Measurements from ENCODE around the gene RASGRF1.

The RASGRF1 gene

DNA sequence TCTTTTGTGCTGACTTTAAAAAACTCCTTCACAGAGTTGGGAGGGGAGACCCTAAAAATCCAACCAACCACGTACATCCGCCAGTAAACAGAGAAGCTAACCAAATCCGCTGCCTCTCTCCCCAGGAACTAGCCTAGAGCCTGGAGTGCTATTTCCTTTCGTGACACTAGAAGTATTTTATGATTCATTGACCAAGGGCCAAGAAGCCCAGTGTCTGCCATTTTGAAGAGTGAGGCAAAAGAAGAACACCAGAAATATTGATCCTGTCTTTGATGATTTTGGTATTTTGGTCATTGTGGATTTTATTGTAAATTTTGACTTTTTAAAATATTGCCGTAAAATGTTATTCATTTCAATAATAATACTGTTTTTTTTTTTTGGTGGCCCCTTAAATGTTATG lies 135.2 kb downstream of the RASGRF1 start:
- TF ChIP-seq, protein P1, sequence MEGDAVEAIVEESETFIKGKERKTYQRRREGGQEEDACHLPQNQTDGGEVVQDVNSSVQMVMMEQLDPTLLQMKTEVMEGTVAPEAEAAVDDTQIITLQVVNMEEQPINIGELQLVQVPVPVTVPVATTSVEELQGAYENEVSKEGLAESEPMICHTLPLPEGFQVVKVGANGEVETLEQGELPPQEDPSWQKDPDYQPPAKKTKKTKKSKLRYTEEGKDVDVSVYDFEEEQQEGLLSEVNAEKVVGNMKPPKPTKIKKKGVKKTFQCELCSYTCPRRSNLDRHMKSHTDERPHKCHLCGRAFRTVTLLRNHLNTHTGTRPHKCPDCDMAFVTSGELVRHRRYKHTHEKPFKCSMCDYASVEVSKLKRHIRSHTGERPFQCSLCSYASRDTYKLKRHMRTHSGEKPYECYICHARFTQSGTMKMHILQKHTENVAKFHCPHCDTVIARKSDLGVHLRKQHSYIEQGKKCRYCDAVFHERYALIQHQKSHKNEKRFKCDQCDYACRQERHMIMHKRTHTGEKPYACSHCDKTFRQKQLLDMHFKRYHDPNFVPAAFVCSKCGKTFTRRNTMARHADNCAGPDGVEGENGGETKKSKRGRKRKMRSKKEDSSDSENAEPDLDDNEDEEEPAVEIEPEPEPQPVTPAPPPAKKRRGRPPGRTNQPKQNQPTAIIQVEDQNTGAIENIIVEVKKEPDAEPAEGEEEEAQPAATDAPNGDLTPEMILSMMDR (conservative IDR thresholded peaks at IDR 0.05; ENCODE audit: low read length): no peak
- TF ChIP-seq EZH2phosphoT487 (IDR thresholded peaks at IDR 0.05; ENCODE audit: borderline replicate concordance): no peak
- Histone ChIP-seq H3K36me3 (ENCODE audit: insufficient read depth, low read length) (no peaks in the 10 kb centered on the region), H3K4me3 (ENCODE audit: low read length, poor library complexity, severe bottlenecking) (no peak overlapping the region), H2AFZ (ENCODE audit: low read length) (no peak overlapping the region), H3K4me1 (ENCODE audit: insufficient read depth, low read length, poor library complexity, severe bottlenecking) (peaks cover 12% of the 10 kb centered on the region), H3K9ac (ENCODE audit: low read depth, low read length, poor library complexity, severe bottlenecking) (no peak overlapping the region), H3K79me2 (ENCODE audit: insufficient read depth, low read length) (no peaks in the 10 kb centered on the region), H3K27me3 (ENCODE audit: insufficient read depth, low read length, poor library complexity, severe bottlenecking) (no peaks in the 10 kb centered on the region), H3K9me2 (replicated peaks; ENCODE audit: low read depth, low read length) (no peaks in the 10 kb centered on the region), H3F3A (ENCODE audit: low read depth) (no peaks in the 10 kb centered on the region), H3K4me2 (ENCODE audit: low read depth, low read length, poor library complexity, severe bottlenecking) (no peak overlapping the region), H3K9me3 (ENCODE audit: insufficient read depth, low read depth, low read length) (no peaks in the 10 kb centered on the region), H4K20me1 (ENCODE audit: insufficient read depth, low read length, poor library complexity, severe bottlenecking) (no peaks in the 10 kb centered on the region)

DNA sequence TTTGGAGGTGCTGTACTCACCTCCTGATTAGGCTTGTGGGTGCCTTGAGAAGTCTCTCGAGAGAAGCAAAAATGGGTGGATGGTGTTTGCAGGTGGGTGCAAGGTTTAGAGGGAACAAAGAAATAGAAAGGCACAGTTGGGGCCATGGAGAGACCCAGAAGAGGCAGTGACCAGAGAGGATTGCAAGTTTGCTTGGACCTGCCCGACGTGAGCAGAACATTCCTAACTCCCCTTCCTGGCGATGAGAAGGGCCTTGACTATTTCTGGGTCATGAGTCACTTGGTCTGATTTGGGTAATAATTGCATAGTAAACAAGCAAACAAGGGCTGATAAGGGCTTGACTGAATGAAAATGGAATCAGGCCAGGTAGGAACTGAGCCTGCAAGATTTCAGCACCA lies 138.7 kb downstream of the RASGRF1 start:
- Histone ChIP-seq H3K9me3 (ENCODE audit: insufficient read depth, low read depth, low read length) (no peaks in the 10 kb centered on the region), H3K79me2 (ENCODE audit: insufficient read depth, low read length) (no peaks in the 10 kb centered on the region), H3K36me3 (ENCODE audit: insufficient read depth, low read length) (no peaks in the 10 kb centered on the region), H2AFZ (ENCODE audit: low read length) (peak overlapping the region; percentile 62; the same call in 1 of the 2 replicates), H4K20me1 (ENCODE audit: insufficient read depth, low read length, poor library complexity, severe bottlenecking) (no peaks in the 10 kb centered on the region), H3K4me1 (ENCODE audit: insufficient read depth, low read length, poor library complexity, severe bottlenecking) (peaks cover 12% of the 10 kb centered on the region), H3F3A (ENCODE audit: low read depth) (no peaks in the 10 kb centered on the region), H3K9me2 (replicated peaks; ENCODE audit: low read depth, low read length) (no peaks in the 10 kb centered on the region), H3K9ac (ENCODE audit: low read depth, low read length, poor library complexity, severe bottlenecking) (no peak overlapping the region), H3K27me3 (ENCODE audit: insufficient read depth, low read length, poor library complexity, severe bottlenecking) (no peaks in the 10 kb centered on the region), H3K4me2 (ENCODE audit: low read depth, low read length, poor library complexity, severe bottlenecking) (peak overlapping the region; percentile 42), H3K4me3 (ENCODE audit: low read length, poor library complexity, severe bottlenecking) (no peak overlapping the region)
- TF ChIP-seq, protein P1 (conservative IDR thresholded peaks at IDR 0.05; ENCODE audit: low read length): no peak
- TF ChIP-seq EZH2phosphoT487 (IDR thresholded peaks at IDR 0.05; ENCODE audit: borderline replicate concordance): no peak

DNA sequence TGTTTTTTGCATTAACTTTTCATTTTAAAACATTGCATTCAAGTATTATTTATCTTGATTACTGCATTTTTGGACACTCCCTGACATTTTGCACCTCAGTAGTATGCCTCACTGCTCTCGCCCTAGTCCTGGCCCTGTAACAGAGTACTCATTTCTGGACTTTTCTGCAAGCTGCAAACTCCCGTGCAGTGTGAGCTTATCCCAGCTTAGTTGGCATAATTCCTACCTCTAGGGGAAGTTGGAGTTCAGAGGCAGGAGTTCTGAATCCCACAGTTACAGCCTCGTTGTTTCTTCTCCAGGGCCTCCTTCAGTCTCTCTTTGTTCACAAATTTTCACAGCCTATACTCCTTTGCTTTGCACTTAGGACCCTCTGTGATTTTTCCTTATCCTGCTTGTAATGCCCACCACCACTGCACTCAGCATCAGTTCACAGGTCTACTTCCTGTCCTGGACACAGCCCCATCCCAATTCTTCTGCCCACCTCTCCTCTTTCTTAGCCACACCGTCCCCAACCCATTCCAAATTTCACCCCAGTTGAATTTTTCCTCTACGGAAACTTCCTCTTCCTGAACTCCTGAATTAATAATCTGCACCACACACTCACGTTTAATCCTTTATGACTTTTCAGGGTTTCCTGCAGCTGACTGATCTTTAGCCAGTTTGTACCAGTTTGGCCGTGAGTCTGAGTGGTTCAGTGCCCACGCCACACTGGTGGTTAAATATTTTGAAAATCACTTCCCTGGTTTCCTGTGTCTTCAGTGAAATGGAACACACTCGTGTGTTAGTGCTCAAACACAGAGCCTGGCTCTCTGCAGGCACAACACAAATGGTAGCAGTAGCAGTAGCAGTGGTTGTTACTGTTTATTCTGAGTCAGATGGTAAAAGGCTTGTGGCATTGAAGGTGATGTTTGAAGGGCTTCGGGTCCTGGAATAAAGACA lies 139.4 kb downstream of the RASGRF1 start:
- no peaks in the 10 kb centered on the region for H3K9me2 ChIP-seq (replicated peaks; ENCODE audit: low read depth, low read length)
- H3K36me3 ChIP-seq (ENCODE audit: insufficient read depth, low read length): no peaks in the 10 kb centered on the region
- no peaks in the 10 kb centered on the region for H3K79me2 ChIP-seq (ENCODE audit: insufficient read depth, low read length)
- no peaks in the 10 kb centered on the region; the same call in 1 of the 2 replicates for H3F3A ChIP-seq (ENCODE audit: low read depth)
- no peak overlapping the region for H3K9ac ChIP-seq (ENCODE audit: low read depth, low read length, poor library complexity, severe bottlenecking)
- H4K20me1 ChIP-seq (ENCODE audit: insufficient read depth, low read length, poor library complexity, severe bottlenecking): no peaks in the 10 kb centered on the region
- no peaks in the 10 kb centered on the region for H3K27me3 ChIP-seq (ENCODE audit: insufficient read depth, low read length, poor library complexity, severe bottlenecking)
- H3K9me3 ChIP-seq (ENCODE audit: insufficient read depth, low read depth, low read length): no peaks in the 10 kb centered on the region
- H3K4me3 ChIP-seq (ENCODE audit: low read length, poor library complexity, severe bottlenecking): no peak overlapping the region
- peak overlapping the region; percentile 42 for H3K4me2 ChIP-seq (ENCODE audit: low read depth, low read length, poor library complexity, severe bottlenecking)
- TF ChIP-seq, protein P1 (conservative IDR thresholded peaks at IDR 0.05; ENCODE audit: low read length): no peak
- no peak for TF ChIP-seq EZH2phosphoT487 (IDR thresholded peaks at IDR 0.05; ENCODE audit: borderline replicate concordance)
- H3K4me1 ChIP-seq (ENCODE audit: insufficient read depth, low read length, poor library complexity, severe bottlenecking): peaks cover 12% of the 10 kb centered on the region
- H2AFZ ChIP-seq (ENCODE audit: low read length): peak overlapping the region; percentile 62; the same call in 1 of the 2 replicates
